Fibroblast of villous mesenchyme (primary cell): ENCODE data around the gene LY6G6D. TPM values are rescaled to one million over a fixed set of nuclear protein-coding genes. Genes with fewer than 3 reads are reported as not detected.
A peak's percentile ranks its signal among the peaks of the same experiment; 100 is the strongest.

ENCODE experiments used
- DNase-seq: peaks from one replicate; pipeline ENCODE4 v3.0.0-alpha.2; 2010; ENCODE audit warnings: low read depth
- H3K4me3 ChIP-seq: 2 replicates; pipeline ENCODE4 v1.5.1; 2011; ENCODE audit warnings: low read depth, mild to moderate bottlenecking, low read length
- total RNA-seq: library from RNA; depleted of rRNA; stranded (reverse); fragments of >200 nt; gene quantifications from 2 replicates; pipeline ENCODE4 v1.2.3, GENCODE V29; 2012
- TF ChIP-seq, protein P1 (sequence below): IDR thresholded peaks from 2 replicates; pipeline ENCODE4 v1.5.1; 2012; ENCODE audit warnings: low read depth, mild to moderate bottlenecking, low read length; ENCODE audit not compliant: insufficient read depth

Gene LY6G6D
- total RNA-seq, 1 donor, result not detected

DNA sequence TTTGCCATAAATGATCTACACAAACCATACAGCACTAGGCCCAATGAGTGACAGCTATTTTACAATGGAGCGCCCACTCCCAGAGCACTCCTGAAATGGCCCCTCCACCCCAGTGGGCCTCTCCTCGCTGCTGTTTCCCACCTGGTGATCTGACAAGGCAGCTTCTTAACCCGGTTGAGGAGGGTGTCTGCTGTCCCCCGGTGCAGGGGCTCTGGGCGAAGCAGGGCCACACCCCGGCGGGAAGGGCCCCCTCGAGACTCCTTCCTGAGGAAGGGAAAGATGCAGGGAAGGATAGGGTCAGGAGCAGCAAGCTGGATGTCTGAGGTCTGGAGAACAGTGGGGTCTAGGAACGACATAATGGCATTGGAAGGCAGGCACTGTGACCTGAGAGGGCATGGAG, 22.3 kb upstream of the LY6G6D start:
- TF ChIP-seq, protein P1, sequence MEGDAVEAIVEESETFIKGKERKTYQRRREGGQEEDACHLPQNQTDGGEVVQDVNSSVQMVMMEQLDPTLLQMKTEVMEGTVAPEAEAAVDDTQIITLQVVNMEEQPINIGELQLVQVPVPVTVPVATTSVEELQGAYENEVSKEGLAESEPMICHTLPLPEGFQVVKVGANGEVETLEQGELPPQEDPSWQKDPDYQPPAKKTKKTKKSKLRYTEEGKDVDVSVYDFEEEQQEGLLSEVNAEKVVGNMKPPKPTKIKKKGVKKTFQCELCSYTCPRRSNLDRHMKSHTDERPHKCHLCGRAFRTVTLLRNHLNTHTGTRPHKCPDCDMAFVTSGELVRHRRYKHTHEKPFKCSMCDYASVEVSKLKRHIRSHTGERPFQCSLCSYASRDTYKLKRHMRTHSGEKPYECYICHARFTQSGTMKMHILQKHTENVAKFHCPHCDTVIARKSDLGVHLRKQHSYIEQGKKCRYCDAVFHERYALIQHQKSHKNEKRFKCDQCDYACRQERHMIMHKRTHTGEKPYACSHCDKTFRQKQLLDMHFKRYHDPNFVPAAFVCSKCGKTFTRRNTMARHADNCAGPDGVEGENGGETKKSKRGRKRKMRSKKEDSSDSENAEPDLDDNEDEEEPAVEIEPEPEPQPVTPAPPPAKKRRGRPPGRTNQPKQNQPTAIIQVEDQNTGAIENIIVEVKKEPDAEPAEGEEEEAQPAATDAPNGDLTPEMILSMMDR, result no peak
- DNase-seq, result no peak
- no peak overlapping the region for H3K4me3 ChIP-seq

- H3K4me3 ChIP-seq, result no peak overlapping the region
- no peak for DNase-seq
- TF ChIP-seq, protein P1, result no peak
Observed at GRCh38 chr6:31693535-31693934, 21.6 kb upstream of the LY6G6D start.

DNA sequence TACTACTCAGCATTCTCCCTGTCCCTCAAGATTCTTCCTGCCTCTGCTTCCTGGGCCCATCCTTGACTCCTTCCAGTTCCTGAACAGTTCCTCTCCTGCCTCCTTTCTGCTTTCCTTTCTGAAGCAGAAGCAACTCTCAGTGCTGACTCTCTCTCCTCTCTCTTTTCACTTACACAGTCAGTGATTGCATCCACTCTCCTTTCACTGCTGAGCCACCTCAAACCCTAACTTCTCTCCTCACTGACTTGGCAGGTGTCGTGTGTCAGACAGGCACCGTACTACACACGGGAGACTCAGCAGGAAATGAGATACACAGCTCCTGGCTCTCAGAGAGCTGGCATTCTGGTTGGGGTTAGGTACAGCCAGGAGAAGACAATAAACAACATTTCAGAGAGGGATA, 17.6 kb upstream of the LY6G6D start:
- TF ChIP-seq, protein P1, result no peak
- no peak for DNase-seq
- H3K4me3 ChIP-seq, result no peak overlapping the region

GRCh38 chr6:31700740-31701401, 14.3 kb upstream of the LY6G6D start:
- no peak overlapping the region for H3K4me3 ChIP-seq
- TF ChIP-seq, protein P1, result no peak
- no peak for DNase-seq

GRCh38 chr6:31701666-31702404, 13.3 kb upstream of the LY6G6D start:
- H3K4me3 ChIP-seq, result peak overlapping the region; percentile 99
- TF ChIP-seq, protein P1, result no peak
- DNase-seq, result peak; percentile 68

GRCh38 chr6:31702405-31702818, 12.7 kb upstream of the LY6G6D start:
- DNase-seq, result peak; percentile 34
- TF ChIP-seq, protein P1, result no peak
- peak overlapping the region; percentile 99 for H3K4me3 ChIP-seq
